Loucy (cell line): Measurements from ENCODE around the gene ENTPD2.

Source experiments
- H2AFZ ChIP-seq: fragments of 200-600 bp; sonication (generic); 2 replicates; pipeline ENCODE4 v1.6.0; 2016; ENCODE audit warnings: antibody characterized with exemption, mild to moderate bottlenecking, low read length, moderate library complexity
- H3F3A ChIP-seq: fragments of 200-600 bp; 2 replicates; pipeline ENCODE4 v1.6.0; 2016; ENCODE audit warnings: antibody characterized with exemption, low read depth, mild to moderate bottlenecking
- H3K27me3 ChIP-seq: fragments of 200-600 bp; sonication (generic); 2 replicates; pipeline ENCODE4 v1.6.1; 2014; ENCODE audit warnings: low read length, mild to moderate bottlenecking; ENCODE audit not compliant: insufficient read depth, poor library complexity, severe bottlenecking
- H3K36me3 ChIP-seq: fragments of 200-600 bp; sonication (generic); 2 replicates; pipeline ENCODE4 v1.6.1; 2016; ENCODE audit warnings: low read length; ENCODE audit not compliant: insufficient read depth
- H3K4me1 ChIP-seq: fragments of 200-600 bp; sonication (generic); 2 replicates; pipeline ENCODE4 v1.5.1; 2014; ENCODE audit warnings: low read length, mild to moderate bottlenecking; ENCODE audit not compliant: insufficient read depth, poor library complexity, severe bottlenecking
- H3K4me2 ChIP-seq: fragments of 200-600 bp; sonication (generic); 2 replicates; pipeline ENCODE4 v1.6.0; 2014; ENCODE audit warnings: antibody characterized with exemption, low read length, low read depth, mild to moderate bottlenecking; ENCODE audit not compliant: poor library complexity, severe bottlenecking
- H3K4me3 ChIP-seq: fragments of 200-600 bp; sonication (generic); 2 replicates; pipeline ENCODE4 v1.5.1; 2014; ENCODE audit warnings: low read length, mild to moderate bottlenecking, mixed read lengths; ENCODE audit not compliant: poor library complexity, severe bottlenecking
- H3K79me2 ChIP-seq: fragments of 200-600 bp; sonication (generic); 2 replicates; pipeline ENCODE4 v1.6.1; 2014; ENCODE audit warnings: low read length; ENCODE audit not compliant: insufficient read depth
- H3K9ac ChIP-seq: fragments of 200-600 bp; sonication (generic); 2 replicates; pipeline ENCODE4 v1.6.0; 2014; ENCODE audit warnings: mild to moderate bottlenecking, low read depth, low read length, moderate library complexity; ENCODE audit not compliant: poor library complexity, severe bottlenecking
- H3K9me2 ChIP-seq: fragments of 200-600 bp; sonication (generic); replicated peaks from 2 replicates; pipeline ENCODE4 v1.6.1; 2016; ENCODE audit warnings: low read depth, low read length, mixed read lengths
- H3K9me3 ChIP-seq: fragments of 200-600 bp; sonication (generic); 2 replicates; pipeline ENCODE4 v1.6.1; 2014; ENCODE audit warnings: mild to moderate bottlenecking, antibody characterized with exemption, low read length, low read depth; ENCODE audit not compliant: insufficient read depth
- H4K20me1 ChIP-seq: fragments of 200-600 bp; sonication (generic); 2 replicates; pipeline ENCODE4 v1.6.0; 2014; ENCODE audit warnings: antibody characterized with exemption, low read length, mild to moderate bottlenecking; ENCODE audit not compliant: insufficient read depth, poor library complexity, severe bottlenecking
- CTCF ChIP-seq: fragments of 200-600 bp; sonication (generic); conservative IDR thresholded peaks from 2 replicates; pipeline ENCODE4 v1.5.1; 2014; ENCODE audit warnings: mild to moderate bottlenecking, antibody characterized with exemption, low read length
- EZH2phosphoT487 ChIP-seq: fragments of 200-600 bp; IDR thresholded peaks from 2 replicates; pipeline ENCODE4 v1.6.1; 2018; ENCODE audit warnings: antibody characterized with exemption, mild to moderate bottlenecking, moderate library complexity, borderline replicate concordance

The ENTPD2 gene

DNA sequence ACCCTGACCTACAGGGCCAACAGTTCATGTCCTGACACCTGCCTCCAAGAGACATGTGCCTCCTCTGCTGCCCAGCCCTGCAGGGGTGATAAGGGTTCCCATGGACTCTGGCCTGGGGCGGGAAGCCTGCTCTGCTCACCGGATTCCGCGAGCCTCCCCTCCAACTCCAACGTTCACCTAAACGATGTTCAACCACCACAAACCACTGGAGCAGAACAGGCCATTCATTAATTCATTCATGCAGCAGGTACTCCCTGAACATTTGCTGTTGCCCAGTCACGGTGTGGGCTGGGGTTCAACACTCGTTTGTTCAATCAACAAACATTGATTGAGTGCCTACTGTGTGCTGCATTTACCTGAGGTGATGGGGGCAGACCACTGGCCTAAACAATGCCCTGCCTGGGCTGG is 20.1 kb upstream of the ENTPD2 start:
- no peak overlapping the region for H3K9ac ChIP-seq
- peaks cover 30% of the 10 kb centered on the region for H3K79me2 ChIP-seq
- H2AFZ ChIP-seq, result no peak overlapping the region
- H3K36me3 ChIP-seq, result no peaks in the 10 kb centered on the region
- no peak overlapping the region for H3K4me2 ChIP-seq
- no peaks in the 10 kb centered on the region for H3K9me3 ChIP-seq
- H3F3A ChIP-seq, result no peaks in the 10 kb centered on the region
- no peaks in the 10 kb centered on the region for H3K9me2 ChIP-seq
- peaks cover 12% of the 10 kb centered on the region for H4K20me1 ChIP-seq
- no peak for TF ChIP-seq CTCF
- TF ChIP-seq EZH2phosphoT487, result no peak
- no peak overlapping the region for H3K4me3 ChIP-seq
- peaks cover 10% of the 10 kb centered on the region for H3K4me1 ChIP-seq
- no peaks in the 10 kb centered on the region for H3K27me3 ChIP-seq

GRCh38 chr9:137071282-137071681 is 17.4 kb upstream of the ENTPD2 start:
- TF ChIP-seq EZH2phosphoT487 (no peak), CTCF (no peak)
- Histone ChIP-seq H3K9me2 (no peaks in the 10 kb centered on the region), H3K27me3 (no peaks in the 10 kb centered on the region), H3K9me3 (no peaks in the 10 kb centered on the region), H4K20me1 (peaks cover 29% of the 10 kb centered on the region), H3K79me2 (peaks cover 51% of the 10 kb centered on the region), H2AFZ (peak overlapping the region; percentile 67; the same call in 1 of the 2 replicates), H3K4me2 (peak overlapping the region; percentile 98), H3K4me3 (peak overlapping the region; percentile 87), H3K4me1 (peaks cover 24% of the 10 kb centered on the region), H3K36me3 (no peaks in the 10 kb centered on the region), H3K9ac (peak overlapping the region; percentile 93), H3F3A (0 out of 2 replicates have a peak, but pooled peaks cover 3% of the 10 kb centered on the region)

- peaks cover 54% of the 10 kb centered on the region for H3K79me2 ChIP-seq
Observed at GRCh38 chr9:137070906-137071275, 17.0 kb upstream of the ENTPD2 start.

More at GRCh38 chr9:137070906-137071275, 17.0 kb upstream of the ENTPD2 start:
- Histone ChIP-seq H3K4me3 (peak overlapping the region; percentile 87), H3K9me2 (no peaks in the 10 kb centered on the region), H3K9me3 (no peaks in the 10 kb centered on the region), H3K4me1 (peaks cover 24% of the 10 kb centered on the region), H3K9ac (peak overlapping the region; percentile 93), H3K36me3 (no peaks in the 10 kb centered on the region), H4K20me1 (peaks cover 33% of the 10 kb centered on the region), H3K27me3 (no peaks in the 10 kb centered on the region), H2AFZ (peak overlapping the region; percentile 67; the same call in 1 of the 2 replicates), H3F3A (0 out of 2 replicates have a peak, but pooled peaks cover 3% of the 10 kb centered on the region), H3K4me2 (peak overlapping the region; percentile 98)
- TF ChIP-seq EZH2phosphoT487, result no peak
- TF ChIP-seq CTCF, result no peak
